GM23338 (cell line): ENCODE measurements around the gene C16orf90. TPM values are rescaled to one million over a fixed set of nuclear protein-coding genes. Genes with fewer than 3 reads are reported as not detected.
A peak's percentile ranks its signal among the peaks of the same experiment; 100 is the strongest.

Source experiments
- ATAC-seq: fragments of 200-7000 bp; cut with Tn5 transposase; 3 replicates; pipeline ENCODE4 v1.9.1; 2020
- DNase-seq: peaks from one replicate; pipeline ENCODE4 v3.0.0-alpha.2; 2015; ENCODE audit warnings: low spot score
- H2AFZ ChIP-seq: fragments of 200-600 bp; sonication (generic); 2 replicates; pipeline ENCODE4 v1.8.0; 2016; ENCODE audit warnings: antibody characterized with exemption, mild to moderate bottlenecking, moderate library complexity
- H3F3A ChIP-seq: fragments of 200-600 bp; sonication (generic); replicated peaks from 2 replicates; pipeline ENCODE4 v1.8.0; 2017; ENCODE audit warnings: antibody characterized with exemption, mixed run types, low read depth
- H3K27ac ChIP-seq: fragments of 200-600 bp; sonication (generic); 2 replicates; pipeline ENCODE4 v1.6.1; 2016; ENCODE audit warnings: low read depth
- H3K27me3 ChIP-seq: fragments of 200-600 bp; sonication (generic); 2 replicates; pipeline ENCODE4 v1.8.0; 2016; ENCODE audit warnings: mild to moderate bottlenecking, mixed run types, moderate library complexity; ENCODE audit not compliant: insufficient read depth
- H3K36me3 ChIP-seq: fragments of 200-600 bp; sonication (generic); 2 replicates; pipeline ENCODE4 v1.8.0; 2016; ENCODE audit warnings: mild to moderate bottlenecking; ENCODE audit not compliant: insufficient read depth
- H3K4me1 ChIP-seq: fragments of 200-600 bp; sonication (generic); 2 replicates; pipeline ENCODE4 v1.8.0; 2016; ENCODE audit warnings: mild to moderate bottlenecking, moderate library complexity; ENCODE audit not compliant: insufficient read depth
- H3K4me2 ChIP-seq: fragments of 200-600 bp; sonication (generic); 2 replicates; pipeline ENCODE4 v1.7.1; 2017; ENCODE audit warnings: mixed run types
- H3K4me3 ChIP-seq: fragments of 200-600 bp; sonication (generic); 2 replicates; pipeline ENCODE4 v1.6.1; 2016; ENCODE audit warnings: mixed run types
- H3K79me2 ChIP-seq: fragments of 200-600 bp; sonication (generic); replicated peaks from 2 replicates; pipeline ENCODE4 v1.8.0; 2017; ENCODE audit warnings: mild to moderate bottlenecking; ENCODE audit not compliant: insufficient read depth
- H3K9me2 ChIP-seq: fragments of 200-600 bp; sonication (generic); 2 replicates; pipeline ENCODE4 v1.8.0; 2017; ENCODE audit not compliant: insufficient read depth
- H4K20me1 ChIP-seq: fragments of 200-600 bp; sonication (generic); replicated peaks from 2 replicates; pipeline ENCODE4 v1.8.0; 2017; ENCODE audit warnings: mild to moderate bottlenecking; ENCODE audit not compliant: insufficient read depth
- H3K27ac Mint-ChIP-seq: 2 replicates; pipeline ENCODE4 v1.8.0; 2020; ENCODE audit warnings: inconsistent platforms, mild to moderate bottlenecking, moderate library complexity, mixed read lengths
- H3K27me3 Mint-ChIP-seq: 3 replicates; pipeline ENCODE4 v1.8.0; 2022; ENCODE audit warnings: low read depth, mild to moderate bottlenecking, moderate library complexity, mixed read lengths, inconsistent platforms; ENCODE audit not compliant: insufficient read depth, poor library complexity
- H3K36me3 Mint-ChIP-seq: 3 replicates; pipeline ENCODE4 v1.8.0; 2021; ENCODE audit warnings: low read depth, mild to moderate bottlenecking, inconsistent platforms, moderate library complexity, mixed read lengths
- H3K4me1 Mint-ChIP-seq: 3 replicates; pipeline ENCODE4 v1.8.0; 2020; ENCODE audit warnings: mild to moderate bottlenecking, inconsistent platforms, mixed read lengths
- H3K4me3 Mint-ChIP-seq: 3 replicates; pipeline ENCODE4 v1.8.0; 2021; ENCODE audit warnings: moderate library complexity, mild to moderate bottlenecking, inconsistent platforms, mixed read lengths
- H3K9me3 Mint-ChIP-seq: 3 replicates; pipeline ENCODE4 v1.8.0; 2020; ENCODE audit warnings: moderate library complexity, mild to moderate bottlenecking, inconsistent platforms, mixed read lengths
- CREB1 ChIP-seq: fragments of 250-450 bp; sonication (Bioruptor Pico); IDR thresholded peaks from 2 replicates; pipeline ENCODE4 v1.5.0; 2020; ENCODE audit warnings: low read depth, mild to moderate bottlenecking, moderate library complexity
- EZH2phosphoT487 ChIP-seq: fragments of 200-600 bp; sonication (generic); IDR thresholded peaks from one replicate; pipeline ENCODE4 v1.8.1; 2018; ENCODE audit warnings: antibody characterized with exemption; ENCODE audit not compliant: unreplicated experiment
- POLR2AphosphoS5 ChIP-seq: IDR thresholded peaks from 2 replicates; pipeline ENCODE4 v1.6.1; 2016; ENCODE audit warnings: antibody characterized with exemption, low read depth
- microRNA-seq: library from miRNA; unstranded; fragments of <30 nt; microRNA quantifications from one replicate; pipeline ENCODE4, GENCODE V29; 2017
- polyA plus RNA-seq: library from polyadenylated mRNA; unstranded; fragments of >200 nt; fragmentation: Nextera tagmentation; extraction: Ambion mirVana; gene quantifications from 2 replicates; pipeline ENCODE4 v1.2.1, GENCODE V29; 2016
- small RNA-seq: library from RNA; depleted of rRNA; stranded (forward); fragments of <200 nt; gene quantifications from one replicate; pipeline ENCODE3, GENCODE V24; 2014; ENCODE audit warnings: low replicate concordance
- total RNA-seq: library from RNA; depleted of rRNA; stranded (reverse); fragments of >200 nt; shearing (Covaris generic); gene quantifications from 2 replicates; pipeline ENCODE4 v1.2.3, GENCODE V29; 2014; rRNA removed
- TF ChIP-seq, protein P1 (sequence below): fragments of 250-450 bp; sonication (Bioruptor Pico); IDR thresholded peaks from 2 replicates; pipeline ENCODE4 v1.5.0; 2020; ENCODE audit warnings: mild to moderate bottlenecking, moderate library complexity
- TF ChIP-seq, protein P2 (sequence below), 2 experiments: fragments of 200-600 bp in 1 of 2; sonication (generic) in 1 of 2; conservative IDR thresholded peaks; 2 replicates each; pipeline versions ENCODE4 v1.5.1 to v1.6.1; 2016 to 2017; ENCODE audit warnings: antibody characterized with exemption in 2 of 2, low read depth in 2 of 2, mild to moderate bottlenecking in 2 of 2, moderate library complexity in 1 of 2

The C16orf90 gene
- total and polyA plus RNA-seq, 2 experiments from 2014 or later = not detected

DNA sequence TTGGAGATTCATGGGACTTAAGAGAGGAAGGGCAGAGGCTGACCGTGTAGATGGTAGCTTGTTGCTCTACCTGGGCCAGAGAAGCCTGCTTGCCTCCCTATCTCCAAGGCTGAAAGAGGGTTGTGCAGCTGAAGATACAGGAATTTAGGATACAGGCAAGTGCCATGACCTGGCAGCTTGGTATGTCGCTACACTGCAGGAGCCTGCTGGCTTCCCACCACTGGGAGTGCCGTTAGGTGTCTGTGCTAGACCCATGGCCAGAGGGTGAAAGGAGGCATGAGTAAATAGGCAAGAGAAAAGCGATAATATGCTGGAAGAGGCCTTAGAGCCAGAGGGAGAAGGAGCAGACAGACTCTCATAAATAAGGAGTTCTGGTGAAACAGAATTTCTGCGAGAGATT, 41.2 kb downstream of the C16orf90 start (continued):
- TF ChIP-seq, protein P1, sequence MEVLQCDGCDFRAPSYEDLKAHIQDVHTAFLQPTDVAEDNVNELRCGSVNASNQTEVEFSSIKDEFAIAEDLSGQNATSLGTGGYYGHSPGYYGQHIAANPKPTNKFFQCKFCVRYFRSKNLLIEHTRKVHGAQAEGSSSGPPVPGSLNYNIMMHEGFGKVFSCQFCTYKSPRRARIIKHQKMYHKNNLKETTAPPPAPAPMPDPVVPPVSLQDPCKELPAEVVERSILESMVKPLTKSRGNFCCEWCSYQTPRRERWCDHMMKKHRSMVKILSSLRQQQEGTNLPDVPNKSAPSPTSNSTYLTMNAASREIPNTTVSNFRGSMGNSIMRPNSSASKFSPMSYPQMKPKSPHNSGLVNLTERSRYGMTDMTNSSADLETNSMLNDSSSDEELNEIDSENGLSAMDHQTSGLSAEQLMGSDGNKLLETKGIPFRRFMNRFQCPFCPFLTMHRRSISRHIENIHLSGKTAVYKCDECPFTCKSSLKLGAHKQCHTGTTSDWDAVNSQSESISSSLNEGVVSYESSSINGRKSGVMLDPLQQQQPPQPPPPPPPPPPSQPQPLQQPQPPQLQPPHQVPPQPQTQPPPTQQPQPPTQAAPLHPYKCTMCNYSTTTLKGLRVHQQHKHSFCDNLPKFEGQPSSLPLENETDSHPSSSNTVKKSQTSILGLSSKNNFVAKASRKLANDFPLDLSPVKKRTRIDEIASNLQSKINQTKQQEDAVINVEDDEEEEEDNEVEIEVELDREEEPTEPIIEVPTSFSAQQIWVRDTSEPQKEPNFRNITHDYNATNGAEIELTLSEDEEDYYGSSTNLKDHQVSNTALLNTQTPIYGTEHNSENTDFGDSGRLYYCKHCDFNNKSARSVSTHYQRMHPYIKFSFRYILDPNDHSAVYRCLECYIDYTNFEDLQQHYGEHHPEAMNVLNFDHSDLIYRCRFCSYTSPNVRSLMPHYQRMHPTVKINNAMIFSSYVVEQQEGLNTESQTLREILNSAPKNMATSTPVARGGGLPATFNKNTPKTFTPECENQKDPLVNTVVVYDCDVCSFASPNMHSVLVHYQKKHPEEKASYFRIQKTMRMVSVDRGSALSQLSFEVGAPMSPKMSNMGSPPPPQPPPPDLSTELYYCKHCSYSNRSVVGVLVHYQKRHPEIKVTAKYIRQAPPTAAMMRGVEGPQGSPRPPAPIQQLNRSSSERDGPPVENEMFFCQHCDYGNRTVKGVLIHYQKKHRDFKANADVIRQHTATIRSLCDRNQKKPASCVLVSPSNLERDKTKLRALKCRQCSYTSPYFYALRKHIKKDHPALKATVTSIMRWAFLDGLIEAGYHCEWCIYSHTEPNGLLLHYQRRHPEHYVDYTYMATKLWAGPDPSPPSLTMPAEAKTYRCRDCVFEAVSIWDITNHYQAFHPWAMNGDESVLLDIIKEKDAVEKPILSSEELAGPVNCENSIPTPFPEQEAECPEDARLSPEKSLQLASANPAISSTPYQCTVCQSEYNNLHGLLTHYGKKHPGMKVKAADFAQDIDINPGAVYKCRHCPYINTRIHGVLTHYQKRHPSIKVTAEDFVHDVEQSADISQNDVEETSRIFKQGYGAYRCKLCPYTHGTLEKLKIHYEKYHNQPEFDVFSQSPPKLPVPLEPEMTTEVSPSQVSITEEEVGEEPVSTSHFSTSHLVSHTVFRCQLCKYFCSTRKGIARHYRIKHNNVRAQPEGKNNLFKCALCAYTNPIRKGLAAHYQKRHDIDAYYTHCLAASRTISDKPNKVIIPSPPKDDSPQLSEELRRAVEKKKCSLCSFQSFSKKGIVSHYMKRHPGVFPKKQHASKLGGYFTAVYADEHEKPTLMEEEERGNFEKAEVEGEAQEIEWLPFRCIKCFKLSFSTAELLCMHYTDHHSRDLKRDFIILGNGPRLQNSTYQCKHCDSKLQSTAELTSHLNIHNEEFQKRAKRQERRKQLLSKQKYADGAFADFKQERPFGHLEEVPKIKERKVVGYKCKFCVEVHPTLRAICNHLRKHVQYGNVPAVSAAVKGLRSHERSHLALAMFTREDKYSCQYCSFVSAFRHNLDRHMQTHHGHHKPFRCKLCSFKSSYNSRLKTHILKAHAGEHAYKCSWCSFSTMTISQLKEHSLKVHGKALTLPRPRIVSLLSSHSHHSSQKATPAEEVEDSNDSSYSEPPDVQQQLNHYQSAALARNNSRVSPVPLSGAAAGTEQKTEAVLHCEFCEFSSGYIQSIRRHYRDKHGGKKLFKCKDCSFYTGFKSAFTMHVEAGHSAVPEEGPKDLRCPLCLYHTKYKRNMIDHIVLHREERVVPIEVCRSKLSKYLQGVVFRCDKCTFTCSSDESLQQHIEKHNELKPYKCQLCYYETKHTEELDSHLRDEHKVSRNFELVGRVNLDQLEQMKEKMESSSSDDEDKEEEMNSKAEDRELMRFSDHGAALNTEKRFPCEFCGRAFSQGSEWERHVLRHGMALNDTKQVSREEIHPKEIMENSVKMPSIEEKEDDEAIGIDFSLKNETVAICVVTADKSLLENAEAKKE = no peak
- TF ChIP-seq CREB1 (CRISPR knock-in tag) = no peak

DNA sequence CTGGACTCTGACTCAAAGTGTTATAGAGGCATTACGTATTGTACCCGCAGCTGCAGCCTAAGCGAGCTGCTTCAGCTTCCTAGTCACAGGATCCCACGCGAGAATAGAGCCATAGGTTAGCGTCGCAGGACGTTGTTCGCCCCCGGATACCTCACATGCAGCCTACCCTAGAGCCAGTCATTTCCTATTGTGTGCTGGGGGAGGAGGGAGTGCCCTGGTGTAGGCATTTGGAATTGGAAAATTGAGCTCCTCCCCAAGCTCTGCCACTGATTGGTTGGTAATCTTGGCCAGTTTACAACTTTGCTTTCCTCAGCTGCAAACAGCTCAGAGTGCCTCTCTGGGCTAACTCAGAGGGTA, 51.3 kb downstream of the C16orf90 start:
- Histone ChIP-seq H3K9me2 (no peaks in the 10 kb centered on the region), H3K4me3 (peak overlapping the region; percentile 51), H3K4me1 (no peaks in the 10 kb centered on the region; the same call in 1 of the 2 replicates), H3K27ac (peak overlapping the region; percentile 30; the same call in 1 of the 2 replicates), H3K36me3 (no peaks in the 10 kb centered on the region; the same call in 1 of the 2 replicates), H3K27me3 (no peaks in the 10 kb centered on the region), H2AFZ (peak overlapping the region; percentile 0; the same call in 1 of the 2 replicates), H3F3A (no peaks in the 10 kb centered on the region), H3K79me2 (peaks cover 41% of the 10 kb centered on the region), H3K4me2 (peak overlapping the region; percentile 72), H4K20me1 (no peaks in the 10 kb centered on the region)
- ATAC-seq = peak; percentile 82
- Mint-ChIP-seq H3K27ac (peak overlapping the region; percentile 86), H3K4me1 (no peaks in the 10 kb centered on the region), H3K9me3 (peaks cover 26% of the 10 kb centered on the region), H3K4me3 (peak overlapping the region; percentile 93), H3K27me3 (peaks cover 10% of the 10 kb centered on the region), H3K36me3 (peaks cover 45% of the 10 kb centered on the region)
- TF ChIP-seq, protein P2, sequence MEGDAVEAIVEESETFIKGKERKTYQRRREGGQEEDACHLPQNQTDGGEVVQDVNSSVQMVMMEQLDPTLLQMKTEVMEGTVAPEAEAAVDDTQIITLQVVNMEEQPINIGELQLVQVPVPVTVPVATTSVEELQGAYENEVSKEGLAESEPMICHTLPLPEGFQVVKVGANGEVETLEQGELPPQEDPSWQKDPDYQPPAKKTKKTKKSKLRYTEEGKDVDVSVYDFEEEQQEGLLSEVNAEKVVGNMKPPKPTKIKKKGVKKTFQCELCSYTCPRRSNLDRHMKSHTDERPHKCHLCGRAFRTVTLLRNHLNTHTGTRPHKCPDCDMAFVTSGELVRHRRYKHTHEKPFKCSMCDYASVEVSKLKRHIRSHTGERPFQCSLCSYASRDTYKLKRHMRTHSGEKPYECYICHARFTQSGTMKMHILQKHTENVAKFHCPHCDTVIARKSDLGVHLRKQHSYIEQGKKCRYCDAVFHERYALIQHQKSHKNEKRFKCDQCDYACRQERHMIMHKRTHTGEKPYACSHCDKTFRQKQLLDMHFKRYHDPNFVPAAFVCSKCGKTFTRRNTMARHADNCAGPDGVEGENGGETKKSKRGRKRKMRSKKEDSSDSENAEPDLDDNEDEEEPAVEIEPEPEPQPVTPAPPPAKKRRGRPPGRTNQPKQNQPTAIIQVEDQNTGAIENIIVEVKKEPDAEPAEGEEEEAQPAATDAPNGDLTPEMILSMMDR (conservative IDR thresholded peaks at IDR 0.05; ENCODE audit: low read depth in 2 of 2) = 0 out of 4 replicates have a peak, but pooled peaks of 1 of the 2 experiments have one; percentile 9
- TF ChIP-seq EZH2phosphoT487 = no peak
- no peak; the same call in 1 of the 2 replicates for TF ChIP-seq POLR2AphosphoS5
- DNase-seq = peak; percentile 62

Small RNAs within 50 kb of the gene (microRNA-seq; reads per million reads assigned to microRNA genes)
- gene MIR6126 = not detected

Small RNAs within 50 kb of the gene (small RNA-seq; reads per million reads assigned to genes)
- not detected for gene MIR6126

Other genes starting within 250 kb of the C16orf90 start
- 0.07 and 0.19 TPM in 2 replicates for gene MEFV, start 238.9 kb downstream of the C16orf90 start, total RNA-seq
- not detected in 2 replicates for gene MEFV, start 238.9 kb downstream of the C16orf90 start, polyA plus RNA-seq
- 53.6 and 66.9 TPM in 2 replicates for gene ZNF263, start 212.0 kb downstream of the C16orf90 start, total RNA-seq
- 9.2 and 9.7 TPM in 2 replicates for gene ZNF263, start 212.0 kb downstream of the C16orf90 start, polyA plus RNA-seq
- 8.0 and 8.5 TPM in 2 replicates for gene TIGD7, start 190.1 kb downstream of the C16orf90 start, total RNA-seq
- gene TIGD7, start 190.1 kb downstream of the C16orf90 start, polyA plus RNA-seq = 3.9 and 4.1 TPM in 2 replicates
- 31.3 and 36.9 TPM in 2 replicates for gene ZNF75A, start 190.0 kb downstream of the C16orf90 start, total RNA-seq
- gene ZNF75A, start 190.0 kb downstream of the C16orf90 start, polyA plus RNA-seq = 24.3 and 29.6 TPM in 2 replicates
- gene OR2C1, start 139.6 kb downstream of the C16orf90 start, total RNA-seq = not detected in 2 replicates
- not detected in 2 replicates for gene OR2C1, start 139.6 kb downstream of the C16orf90 start, polyA plus RNA-seq
- 16.5 and 19.2 TPM in 2 replicates for gene ZSCAN32, start 94.5 kb downstream of the C16orf90 start, total RNA-seq
- 9.6 and 11.7 TPM in 2 replicates for gene ZSCAN32, start 94.5 kb downstream of the C16orf90 start, polyA plus RNA-seq
- 13.2 and 13.8 TPM in 2 replicates for gene ZNF174, start 94.3 kb downstream of the C16orf90 start, total RNA-seq
- gene ZNF174, start 94.3 kb downstream of the C16orf90 start, polyA plus RNA-seq = 9.0 and 10.8 TPM in 2 replicates
- gene ZNF597, start 52.0 kb downstream of the C16orf90 start, total RNA-seq = 2.4 and 3.8 TPM in 2 replicates
- 0.87 and 1.2 TPM in 2 replicates for gene ZNF597, start 52.0 kb downstream of the C16orf90 start, polyA plus RNA-seq
- gene NAA60, start 51.8 kb downstream of the C16orf90 start, total RNA-seq = 32.4 and 42.6 TPM in 2 replicates
- 36.5 and 40.3 TPM in 2 replicates for gene NAA60, start 51.8 kb downstream of the C16orf90 start, polyA plus RNA-seq
- gene CLUAP1, start 5.5 kb upstream of the C16orf90 start, total RNA-seq = 3.8 and 7.8 TPM in 2 replicates
- gene CLUAP1, start 5.5 kb upstream of the C16orf90 start, polyA plus RNA-seq = 10.9 and 11.3 TPM in 2 replicates
- 0.49 and 0.82 TPM in 2 replicates for gene NLRC3, start 81.9 kb upstream of the C16orf90 start, total RNA-seq
- gene NLRC3, start 81.9 kb upstream of the C16orf90 start, polyA plus RNA-seq = 0.11 and 0.28 TPM in 2 replicates
- gene SLX4, start 116.1 kb upstream of the C16orf90 start, total RNA-seq = 12.6 and 15.2 TPM in 2 replicates
- 2.9 and 3.0 TPM in 2 replicates for gene SLX4, start 116.1 kb upstream of the C16orf90 start, polyA plus RNA-seq
- 23.0 and 24.0 TPM in 2 replicates for gene DNASE1, start 159.2 kb upstream of the C16orf90 start, total RNA-seq
- 7.9 TPM in 2 replicates for gene DNASE1, start 159.2 kb upstream of the C16orf90 start, polyA plus RNA-seq
- 207 and 228 TPM in 2 replicates for gene TRAP1, start 222.0 kb upstream of the C16orf90 start, total RNA-seq
- gene TRAP1, start 222.0 kb upstream of the C16orf90 start, polyA plus RNA-seq = 143 and 154 TPM in 2 replicates